ENCODE data around the gene GOLGA7B.

DNA sequence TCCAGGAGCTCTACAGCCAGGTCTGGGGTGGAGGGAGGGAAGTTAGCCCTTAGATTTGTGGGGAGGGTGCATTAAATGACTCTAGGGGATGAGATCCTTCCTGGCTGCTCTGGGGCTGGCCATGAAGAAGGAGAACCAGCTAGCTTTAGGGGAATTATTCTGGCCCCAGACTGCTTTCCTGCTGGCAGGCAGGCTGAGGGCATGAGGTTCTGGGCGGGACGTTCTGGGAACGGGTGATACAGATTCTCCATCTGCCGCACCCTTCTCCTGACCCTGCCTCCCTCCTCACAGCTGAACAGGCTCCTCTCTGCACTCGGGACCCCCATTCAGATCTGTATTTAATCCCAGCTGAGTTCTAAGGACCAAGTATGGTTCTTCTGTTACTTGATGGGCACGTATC, 23.9 kb downstream of the GOLGA7B start:
- no peak for TF ChIP-seq GATA3 (IDR thresholded peaks at IDR 0.05; ENCODE audit: low read depth, low read length)
- TF ChIP-seq GATA2 (IDR thresholded peaks at IDR 0.05; ENCODE audit: low read depth, low read length) = no peak
